HS-5 (cell line): ENCODE data around the gene TNS1.
"Not testable (repeated sequence)": the region's sequence is repeated elsewhere in the genome, so short reads cannot be mapped to it uniquely, and the experiment has no call there.

Experiments used
- DNase-seq: peaks from one replicate; pipeline ENCODE4 v3.0.0-alpha.2; 2012; ENCODE audit warnings: low read depth

Gene TNS1

DNA sequence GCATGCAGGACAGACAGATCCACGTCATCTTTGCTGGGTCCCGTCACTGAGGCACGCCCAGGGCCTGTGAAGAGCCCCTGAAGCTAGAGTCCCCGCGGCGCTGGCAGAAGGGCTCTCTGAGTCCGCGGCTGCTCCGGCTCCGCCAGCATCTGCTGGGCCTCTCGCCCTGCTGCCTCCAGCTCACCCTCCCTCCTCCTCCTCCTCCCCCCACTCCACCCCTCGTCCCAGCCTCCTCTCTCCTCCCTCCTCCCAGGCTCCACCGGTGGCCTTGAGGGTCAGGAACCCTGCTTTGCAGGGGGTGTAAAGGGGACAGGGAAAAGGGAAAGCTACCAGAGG is at the start of gene TNS1:
TNS1 (minus strand) TSS at position 151 of the 336 bp plus-strand sequence; CDS start at position 28, 123 bp downstream.
- DNase-seq: no peak

DNA sequence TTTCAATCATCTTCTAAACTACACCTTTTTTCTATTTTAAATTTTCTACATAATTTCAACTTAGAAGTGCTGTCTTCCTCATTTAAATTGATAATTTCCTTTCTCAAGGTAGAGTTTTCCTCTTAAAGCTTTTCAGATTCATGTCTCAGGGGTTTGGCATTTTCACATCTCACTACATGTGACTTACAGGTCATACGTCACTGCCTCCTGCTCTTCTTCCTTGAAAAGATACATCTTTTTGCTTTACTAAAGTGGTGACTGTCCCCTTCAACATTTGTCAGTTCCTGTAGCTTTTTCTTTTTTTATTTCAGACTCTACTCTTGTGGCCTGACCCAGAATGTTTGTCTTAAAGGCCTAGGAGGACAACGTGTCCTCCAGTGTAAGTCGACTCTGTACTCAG is 49.1 kb upstream of the TNS1 start:
- no peak for DNase-seq

DNA sequence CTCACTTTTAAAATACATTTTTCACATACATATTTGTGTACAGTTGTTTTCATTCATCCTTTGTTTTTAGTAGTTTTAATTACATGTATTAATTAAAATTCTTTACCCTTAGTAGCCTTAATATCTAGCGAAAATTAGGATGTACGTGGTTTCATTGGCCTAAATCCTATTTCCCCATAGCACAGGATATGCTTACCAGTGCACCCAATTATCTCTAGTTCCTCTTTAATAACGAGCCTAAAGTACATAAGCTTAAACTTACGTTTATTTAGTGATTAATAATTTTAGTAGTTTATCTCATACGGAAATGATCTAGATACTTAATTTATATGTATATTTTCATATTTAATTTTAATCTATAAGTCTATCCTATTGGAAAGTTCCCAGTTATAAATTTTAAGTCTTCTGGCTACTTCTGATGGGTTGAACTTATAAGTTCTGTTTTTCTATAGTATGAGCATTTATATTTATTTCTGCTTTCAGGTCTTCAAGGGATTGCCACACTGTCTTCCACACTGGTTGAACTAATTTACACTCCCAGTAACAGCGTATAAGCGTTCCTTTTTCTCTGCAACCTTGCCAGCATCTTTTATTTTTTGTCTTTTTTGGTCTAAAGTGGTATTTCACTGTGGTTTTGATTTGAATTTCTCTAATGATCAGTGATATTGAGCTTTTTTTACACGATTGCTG is 44.9 kb upstream of the TNS1 start:
- DNase-seq: no peak

DNA sequence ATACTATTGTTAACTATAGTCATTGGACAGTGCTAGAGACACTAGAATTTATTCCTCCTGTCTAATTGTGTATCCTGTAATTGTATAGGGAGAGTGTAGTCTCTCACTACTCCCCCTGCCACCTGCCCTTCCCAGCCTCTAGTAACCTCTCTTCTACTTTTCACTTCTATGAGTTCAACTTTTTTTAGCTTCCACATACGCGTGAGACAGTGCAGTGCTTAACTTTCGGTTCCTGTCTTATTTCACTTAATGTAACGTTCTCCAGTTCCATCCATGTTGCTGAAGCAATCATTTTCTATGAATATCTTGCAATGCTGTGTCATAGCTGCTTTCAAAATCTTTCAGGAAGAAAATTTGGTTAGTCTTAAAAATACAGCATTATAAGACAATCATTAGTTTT is 43.4 kb upstream of the TNS1 start:
- DNase-seq: no peak

DNA sequence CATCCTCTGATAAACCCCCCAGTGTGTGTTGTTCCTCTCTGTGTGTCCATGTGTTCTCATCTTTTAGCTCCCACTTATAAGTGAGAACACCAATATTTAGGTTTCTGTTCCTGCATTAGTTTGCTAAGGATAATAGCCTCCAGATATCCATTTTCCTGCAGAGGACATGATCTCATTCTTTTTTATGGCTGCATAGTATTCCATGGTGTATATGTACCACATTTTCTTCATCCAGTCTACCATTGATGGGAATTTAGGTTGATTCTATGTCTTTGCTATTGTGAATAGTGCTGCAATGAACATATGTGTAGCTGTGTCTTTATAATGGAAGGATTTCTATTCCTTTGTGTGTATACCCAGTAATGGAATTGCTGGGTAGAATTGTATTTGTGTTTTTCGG is 41.8 kb upstream of the TNS1 start:
- not testable (repeated sequence) for DNase-seq

DNA sequence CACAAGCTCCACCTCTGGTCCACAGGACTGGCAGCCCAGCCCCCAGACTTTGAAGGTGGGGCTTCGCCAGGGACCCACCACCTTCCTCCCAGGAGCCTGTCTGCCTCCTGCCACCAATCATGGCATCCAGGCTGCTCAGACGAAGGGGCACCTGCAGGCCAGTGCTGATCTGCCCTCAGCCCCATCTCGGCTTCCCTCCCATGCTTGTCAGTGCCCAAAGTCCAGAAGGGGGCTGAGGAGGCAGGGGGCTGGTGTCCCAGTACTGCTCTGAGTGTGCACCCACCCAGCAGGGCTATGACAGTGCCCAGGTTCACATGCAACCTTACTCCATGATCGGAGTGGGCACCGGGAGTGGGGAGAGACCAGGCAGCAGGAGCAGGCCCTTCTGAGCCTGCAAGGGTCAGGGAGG is 40.9 kb upstream of the TNS1 start:
- DNase-seq: no peak

DNA sequence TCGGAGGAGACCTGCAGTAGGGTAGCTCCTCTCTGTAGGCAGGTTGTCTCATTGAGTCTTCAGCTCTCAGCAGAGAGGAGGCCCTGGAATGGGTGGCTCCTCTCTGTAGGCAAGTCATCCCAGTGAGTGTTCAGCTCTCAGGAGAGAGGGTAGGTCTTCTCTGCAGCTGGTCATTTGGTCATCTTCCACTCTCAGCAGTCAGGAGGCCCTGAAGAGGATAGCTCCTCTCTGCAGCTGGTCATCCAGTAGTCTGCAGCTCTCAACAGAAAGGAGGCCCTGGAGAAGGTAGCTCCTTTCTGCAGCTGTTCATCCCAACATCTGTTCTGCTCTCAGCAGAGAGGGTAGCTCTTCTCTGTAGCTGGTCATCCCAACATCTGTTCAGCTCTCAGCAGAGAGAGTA is 40.3 kb upstream of the TNS1 start:
- DNase-seq: no peak

DNA sequence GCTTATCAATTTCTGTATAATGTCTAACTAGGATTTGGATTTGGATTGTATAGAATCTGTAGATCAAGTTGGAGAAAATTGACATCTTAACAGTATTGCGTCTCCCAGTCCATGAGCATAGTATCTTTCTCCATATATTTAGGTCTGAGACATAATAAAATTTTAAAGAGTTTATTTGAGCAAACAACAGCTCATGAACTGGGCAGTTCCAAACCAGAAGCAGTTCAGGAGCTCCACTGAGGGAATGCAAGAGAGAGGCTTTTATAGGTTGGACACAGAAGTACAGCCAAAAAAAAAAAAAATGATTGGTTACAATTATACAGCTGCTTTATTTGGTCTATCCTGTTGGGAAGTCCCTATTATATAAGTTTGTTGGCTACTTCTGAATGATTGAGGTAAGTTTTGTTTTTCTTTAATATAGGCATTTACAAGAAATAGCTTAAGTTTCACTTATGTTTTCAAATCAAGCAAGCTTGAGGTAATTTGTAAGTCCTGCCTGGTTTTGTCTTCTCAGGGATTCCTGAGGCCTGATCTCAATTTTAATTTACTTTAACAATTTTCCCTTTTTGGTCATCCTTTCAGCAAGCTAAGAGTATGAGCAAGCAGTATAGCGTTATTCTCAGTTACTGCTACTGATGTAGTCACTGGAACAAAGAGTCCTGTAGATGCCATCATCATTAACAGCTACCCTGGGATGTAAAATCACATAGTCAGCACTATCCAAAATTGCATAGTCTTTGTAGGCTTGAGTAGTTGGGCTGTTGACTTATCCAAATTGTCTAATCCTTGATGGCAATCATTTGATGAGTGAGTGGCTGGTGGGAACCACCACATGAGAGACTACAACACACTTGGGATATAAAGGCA is 38.7 kb upstream of the TNS1 start:
- DNase-seq: no peak

DNA sequence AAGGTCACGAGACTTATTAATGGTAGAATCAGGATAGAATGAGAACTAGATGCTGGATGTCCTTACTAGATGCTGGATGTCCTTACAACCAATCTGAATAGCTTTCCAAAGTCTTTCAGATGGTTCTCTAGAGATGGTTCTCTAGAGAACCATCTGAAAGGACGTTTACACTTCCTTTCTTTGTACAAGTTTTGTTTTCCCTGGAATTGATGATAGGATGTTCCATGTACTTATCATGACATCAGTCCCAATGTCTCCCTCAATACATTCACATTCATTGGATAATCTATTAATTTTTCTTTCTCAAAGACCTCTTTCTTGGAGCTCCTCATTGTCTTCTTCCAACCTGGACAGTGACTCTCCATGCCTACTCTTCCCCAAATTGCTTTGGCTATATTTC is 38.1 kb upstream of the TNS1 start:
- DNase-seq: no peak

DNA sequence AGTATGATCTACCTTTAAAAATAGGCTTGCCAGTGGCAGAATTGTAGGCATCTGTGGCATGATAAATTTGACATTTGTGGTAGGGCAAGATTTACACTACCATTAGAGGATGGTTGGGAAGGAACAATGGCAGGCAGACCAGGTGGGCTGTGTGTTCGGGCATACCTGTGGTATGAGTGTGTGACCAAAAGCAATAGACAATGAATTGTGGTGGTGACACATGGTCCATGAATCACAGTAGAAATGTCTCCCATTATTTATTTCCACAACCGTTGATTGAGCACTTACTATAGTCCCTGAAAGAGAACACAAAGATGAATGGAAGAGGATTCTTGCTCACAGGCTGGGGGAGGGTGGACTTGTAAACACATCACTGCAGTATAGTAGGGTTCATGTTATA is 36.4 kb upstream of the TNS1 start:
- DNase-seq: peak; percentile 6

DNA sequence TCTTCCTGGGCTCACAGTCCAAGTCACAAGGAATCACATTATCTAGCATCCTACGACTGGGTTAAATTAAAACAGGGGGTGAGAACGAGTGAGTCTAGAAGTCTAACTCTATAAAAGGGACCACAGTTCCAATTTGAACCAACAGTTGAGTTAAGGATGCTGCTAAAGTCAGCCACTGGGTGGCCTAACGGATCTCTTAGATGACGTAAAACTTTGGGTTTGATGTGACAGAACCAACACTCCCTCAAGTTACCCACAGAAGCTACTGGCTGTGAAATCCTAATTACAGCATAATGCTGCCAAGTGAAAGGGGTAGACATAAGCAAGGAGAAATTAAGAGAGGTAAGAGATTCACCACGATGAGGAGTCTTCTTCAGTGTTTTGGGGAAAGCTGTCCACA is 33.6 kb upstream of the TNS1 start:
- no peak for DNase-seq

DNA sequence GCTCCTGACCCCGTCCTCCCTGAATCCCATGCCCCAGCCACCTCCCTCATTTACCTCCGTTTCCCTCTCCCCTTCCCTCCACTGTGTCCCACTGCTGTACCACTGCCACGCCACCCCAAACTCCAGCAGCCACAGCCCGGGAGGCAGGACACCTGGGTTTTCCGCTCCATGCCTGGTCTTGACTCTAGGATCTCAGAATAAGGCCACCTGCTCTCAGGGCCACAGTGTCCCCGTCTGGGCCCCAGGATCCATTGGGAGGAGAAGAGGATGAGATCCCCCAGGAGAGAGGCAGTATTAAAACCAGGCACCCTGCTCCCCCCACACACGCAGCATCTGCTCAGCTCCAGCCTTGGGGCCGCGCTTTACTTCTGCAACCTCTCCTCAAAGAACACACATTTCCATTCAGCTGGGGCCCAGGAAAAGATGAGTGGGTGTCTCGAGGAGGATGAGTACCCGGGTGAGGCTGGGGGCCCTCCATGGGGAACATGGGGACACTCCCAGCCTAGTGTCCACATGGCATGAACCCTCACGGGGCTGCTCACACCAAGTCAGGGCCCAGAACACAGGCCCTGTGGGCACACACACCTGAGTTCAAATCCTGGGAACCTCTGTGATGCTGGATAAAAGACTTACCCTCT is 32.8 kb upstream of the TNS1 start:
- no peak for DNase-seq

DNA sequence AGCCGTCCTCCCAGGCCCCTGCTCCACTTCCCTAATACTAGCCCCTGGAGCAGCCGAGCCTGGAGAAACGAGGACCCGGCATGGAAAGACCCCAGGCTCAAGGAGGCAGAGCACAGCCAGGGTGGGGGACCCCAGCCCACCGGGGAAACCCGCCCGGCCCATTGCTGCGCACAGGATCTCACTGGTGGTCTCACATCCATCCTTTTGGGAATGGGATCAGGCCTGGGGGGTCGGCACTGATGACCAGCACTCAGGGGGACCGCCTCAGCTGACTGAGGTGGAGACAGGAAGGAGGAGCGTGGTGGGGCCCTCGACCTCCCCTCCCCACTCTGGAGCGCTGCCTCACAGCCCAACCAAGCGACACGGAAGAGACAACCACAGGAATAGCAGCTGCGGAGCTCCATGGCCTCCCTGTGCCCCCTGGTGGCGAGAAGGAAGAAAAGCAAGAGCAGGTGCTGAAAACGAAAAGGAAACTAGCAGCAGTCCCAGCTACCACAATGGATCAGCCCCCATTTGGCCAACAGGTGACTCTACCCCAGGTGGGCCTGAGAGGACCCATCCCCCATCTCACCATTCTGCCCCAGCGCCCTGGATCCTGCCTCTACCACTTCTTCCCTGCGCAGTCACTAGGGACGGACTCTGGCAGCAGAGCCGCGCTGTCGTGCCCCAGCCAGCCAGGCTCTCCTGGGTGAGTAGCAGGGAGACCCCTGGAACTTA is 31.9 kb upstream of the TNS1 start:
- not testable (repeated sequence) for DNase-seq

DNA sequence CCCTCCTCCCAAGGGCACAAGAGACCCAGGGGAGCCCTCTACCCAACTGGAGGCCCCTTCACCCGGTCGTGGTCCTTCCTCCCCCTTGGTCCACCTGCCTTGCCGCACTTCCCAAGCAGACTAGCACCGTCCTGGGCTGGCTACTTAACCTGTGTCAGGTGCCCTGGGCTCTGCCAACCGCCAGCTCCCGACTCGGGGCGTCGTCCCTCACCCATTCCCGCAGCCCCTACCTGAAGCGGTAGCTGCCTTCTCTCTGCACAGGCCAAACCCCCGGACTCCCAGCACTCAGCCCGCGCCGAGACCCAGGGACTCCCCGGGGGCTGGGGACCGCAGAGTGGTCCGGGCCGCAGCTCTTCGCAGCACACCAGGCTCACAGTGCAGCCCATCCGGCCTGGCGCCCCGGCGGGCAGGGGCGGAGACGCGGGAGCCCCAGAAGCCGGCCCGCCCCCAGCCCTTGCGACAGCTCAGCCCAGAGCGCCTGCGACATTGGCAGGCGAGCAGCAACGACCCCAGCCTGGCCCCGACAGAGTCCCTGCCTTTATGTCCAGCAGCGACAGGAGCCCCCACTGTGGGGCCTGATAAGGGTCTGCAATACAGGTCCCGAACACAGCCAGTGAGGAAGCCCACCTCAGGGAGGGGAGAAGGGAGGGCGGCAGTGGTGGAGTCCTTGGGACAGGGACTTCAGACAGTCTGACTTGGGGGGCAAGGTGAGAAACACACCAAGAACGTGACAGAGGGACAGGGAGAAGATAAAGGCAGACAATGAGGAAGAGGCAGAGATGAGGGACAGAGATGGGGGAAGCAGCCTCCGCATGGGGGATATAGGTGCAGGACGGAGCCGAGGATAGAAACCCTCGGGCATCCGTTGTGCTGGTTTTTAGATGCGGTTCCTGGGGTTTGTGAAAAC is 31.0 kb upstream of the TNS1 start:
- no peak for DNase-seq

DNA sequence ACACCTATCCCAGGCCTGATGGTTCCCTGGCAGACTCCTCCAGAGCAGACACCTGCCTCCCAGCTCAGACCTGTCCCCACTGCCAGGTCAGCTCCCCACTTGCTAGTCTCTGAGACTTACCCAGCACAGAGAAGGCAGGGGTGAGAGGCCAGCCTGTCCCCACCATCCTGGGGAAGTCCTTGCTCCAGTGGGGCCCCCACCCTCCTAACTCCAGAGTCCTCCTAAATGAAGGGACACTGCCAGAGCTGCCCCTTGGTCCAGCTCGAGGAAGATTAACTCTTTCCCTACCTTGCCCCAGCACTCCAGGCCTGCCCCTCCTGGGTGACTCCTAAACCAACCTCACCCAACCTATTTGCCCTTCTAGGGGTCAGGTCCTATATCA is 30.4 kb upstream of the TNS1 start:
- no peak for DNase-seq

DNA sequence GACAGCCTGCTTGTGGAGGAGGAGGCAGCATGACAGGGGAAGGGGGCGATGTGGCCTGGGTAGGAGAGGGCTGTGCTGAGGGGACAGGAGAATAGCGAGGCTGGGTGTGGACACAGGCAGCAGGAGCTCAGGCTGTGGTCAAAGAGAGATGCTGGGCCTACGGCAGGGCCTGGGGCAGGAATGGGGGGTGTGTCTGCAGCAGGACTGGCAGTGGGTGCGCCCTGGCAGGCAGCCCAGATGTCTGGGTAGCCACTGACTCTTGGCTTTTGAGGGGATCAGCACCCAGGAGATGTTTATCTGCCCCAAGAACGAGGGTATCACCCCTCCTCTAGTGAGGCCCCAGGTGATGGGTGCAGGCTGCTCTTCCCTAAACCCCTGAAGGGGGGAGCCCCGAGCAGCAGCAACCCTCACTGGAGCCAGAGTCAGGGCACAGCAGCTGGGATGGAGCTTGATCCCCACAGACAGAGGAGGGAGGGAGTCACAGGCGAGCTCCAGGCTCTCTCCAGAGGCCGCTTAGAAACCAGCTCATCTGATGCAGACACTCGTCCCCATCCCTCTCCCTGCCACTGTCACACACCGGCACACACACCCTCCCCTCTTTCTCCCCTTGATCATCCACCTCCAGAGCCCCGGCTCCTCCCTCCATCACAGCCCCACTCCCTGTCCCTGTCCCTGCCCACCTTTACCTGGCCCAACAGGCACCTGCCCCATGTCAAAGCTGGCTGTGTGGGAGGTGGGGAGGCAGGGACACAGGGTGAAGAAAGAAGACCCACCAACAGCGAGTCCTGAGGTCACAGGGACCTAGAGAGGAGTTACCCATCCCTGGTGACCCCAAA is 29.8 kb upstream of the TNS1 start:
- no peak for DNase-seq

DNA sequence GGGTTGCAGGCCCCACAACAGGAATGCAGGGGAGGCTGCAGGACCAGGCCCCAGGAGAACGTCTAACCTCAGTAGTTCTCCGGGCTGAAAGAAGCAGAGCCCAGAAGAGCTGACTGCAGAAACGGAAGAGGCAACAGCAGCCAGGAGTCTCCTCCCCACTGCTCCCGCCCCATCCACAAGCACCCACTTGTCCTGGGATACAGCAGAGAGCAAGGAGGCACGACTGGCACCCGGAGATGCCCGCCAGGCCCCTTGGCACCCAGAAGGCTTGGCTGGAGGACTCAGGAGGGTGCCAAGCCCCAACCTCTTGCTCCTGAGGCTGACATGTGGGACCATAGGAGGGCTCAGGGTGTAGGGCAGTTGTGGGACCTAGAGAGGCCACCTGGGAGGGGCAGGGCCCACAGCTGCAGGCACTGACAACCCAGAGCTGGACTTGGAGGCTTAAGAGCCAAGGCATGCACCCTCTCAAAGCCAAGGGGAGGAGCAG is 29.0 kb upstream of the TNS1 start:
- no peak for DNase-seq

DNA sequence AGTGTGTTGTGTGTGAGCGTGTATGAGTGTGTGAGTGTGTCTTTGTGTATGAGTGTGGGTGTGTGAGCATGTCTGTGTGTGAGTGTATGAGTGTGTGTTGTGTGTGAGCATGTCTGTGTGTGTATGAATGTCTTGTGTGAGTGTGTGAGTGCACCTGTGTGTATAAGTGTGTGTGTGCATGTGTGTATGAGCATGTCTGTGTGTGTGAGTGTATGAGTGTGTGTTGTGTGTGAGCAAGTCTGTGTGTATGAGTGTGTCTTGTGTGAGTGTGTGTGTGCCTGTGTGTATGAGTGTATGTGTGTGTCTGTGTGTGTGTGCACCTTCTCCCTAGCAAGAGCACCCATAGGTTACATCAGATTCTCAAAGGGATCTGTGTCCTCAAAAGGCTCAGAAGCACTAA is 28.5 kb upstream of the TNS1 start:
- no peak for DNase-seq

DNA sequence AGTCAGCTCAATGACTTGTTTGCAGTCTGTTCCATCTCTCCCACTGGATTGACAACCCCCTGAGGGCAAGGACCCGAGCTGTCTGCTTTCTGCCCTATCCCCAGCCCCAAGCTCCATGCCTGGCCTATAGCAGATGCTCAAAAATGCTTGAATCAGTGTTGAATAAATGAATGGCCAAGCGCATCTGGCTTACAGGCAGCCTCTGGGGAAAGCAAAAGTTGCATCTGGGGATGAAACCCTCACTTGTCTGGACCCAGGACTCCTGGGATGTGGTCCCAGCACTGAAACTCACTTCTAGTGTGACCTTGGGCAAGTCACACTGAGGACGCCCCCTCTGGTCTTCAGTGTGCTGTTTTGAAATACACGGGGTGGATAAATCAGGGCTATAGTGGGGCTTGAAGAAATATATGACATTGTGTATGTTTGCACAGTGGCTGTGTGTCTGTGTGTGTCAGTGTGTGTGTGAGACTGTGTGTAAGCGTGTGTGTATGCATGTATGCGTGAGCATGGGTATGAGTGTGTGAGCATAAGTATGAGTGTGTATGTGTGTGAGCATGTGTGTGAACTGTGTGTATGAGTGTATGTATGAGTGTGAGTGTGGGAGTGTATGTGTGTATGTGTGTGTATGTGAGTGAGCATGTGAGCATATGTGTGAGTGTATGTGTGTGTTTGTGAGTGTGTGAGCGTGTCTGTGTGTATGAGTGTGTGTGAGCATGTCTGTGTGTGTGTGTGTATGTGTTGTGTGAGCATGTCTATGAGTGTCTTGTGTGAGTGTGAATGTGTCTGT is 27.8 kb upstream of the TNS1 start:
- no peak for DNase-seq
